ENCODE data around the gene DENND1A.
"Not testable (repeated sequence)": the region's sequence is repeated elsewhere in the genome, so short reads cannot be mapped to it uniquely, and the experiment has no call there.

DENND1A gene

GRCh38 chr9:123893831-123894460 lies 36.0 kb downstream of the DENND1A start:
- DNase-seq (ENCODE audit: low read depth): peak; percentile 23
- H3K4me3 ChIP-seq (ENCODE audit: low read length): no peak overlapping the region
- TF ChIP-seq, protein P1, sequence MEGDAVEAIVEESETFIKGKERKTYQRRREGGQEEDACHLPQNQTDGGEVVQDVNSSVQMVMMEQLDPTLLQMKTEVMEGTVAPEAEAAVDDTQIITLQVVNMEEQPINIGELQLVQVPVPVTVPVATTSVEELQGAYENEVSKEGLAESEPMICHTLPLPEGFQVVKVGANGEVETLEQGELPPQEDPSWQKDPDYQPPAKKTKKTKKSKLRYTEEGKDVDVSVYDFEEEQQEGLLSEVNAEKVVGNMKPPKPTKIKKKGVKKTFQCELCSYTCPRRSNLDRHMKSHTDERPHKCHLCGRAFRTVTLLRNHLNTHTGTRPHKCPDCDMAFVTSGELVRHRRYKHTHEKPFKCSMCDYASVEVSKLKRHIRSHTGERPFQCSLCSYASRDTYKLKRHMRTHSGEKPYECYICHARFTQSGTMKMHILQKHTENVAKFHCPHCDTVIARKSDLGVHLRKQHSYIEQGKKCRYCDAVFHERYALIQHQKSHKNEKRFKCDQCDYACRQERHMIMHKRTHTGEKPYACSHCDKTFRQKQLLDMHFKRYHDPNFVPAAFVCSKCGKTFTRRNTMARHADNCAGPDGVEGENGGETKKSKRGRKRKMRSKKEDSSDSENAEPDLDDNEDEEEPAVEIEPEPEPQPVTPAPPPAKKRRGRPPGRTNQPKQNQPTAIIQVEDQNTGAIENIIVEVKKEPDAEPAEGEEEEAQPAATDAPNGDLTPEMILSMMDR (IDR thresholded peaks at IDR 0.05; ENCODE audit: insufficient read depth, low read depth, low read length, missing control alignments): no peak

DNA sequence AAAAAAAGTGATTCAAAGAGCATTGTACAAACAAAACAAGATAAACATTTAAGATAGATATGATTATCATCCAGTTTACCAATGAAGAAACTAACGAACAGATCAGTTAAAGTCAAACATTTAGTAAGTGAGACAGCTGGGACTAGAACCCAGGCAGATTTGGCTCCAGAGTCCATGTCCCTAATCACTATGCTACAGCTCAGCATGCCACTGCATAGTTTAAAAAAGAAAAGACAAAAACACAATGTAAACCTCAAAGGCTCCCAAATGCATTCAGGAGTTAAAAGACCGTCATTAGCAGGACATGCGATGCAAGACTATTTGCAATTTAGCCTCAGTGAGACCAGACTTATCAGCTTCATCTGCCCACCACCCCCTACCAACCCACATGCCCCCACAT lies 36.8 kb downstream of the DENND1A start:
- TF ChIP-seq, protein P1 (IDR thresholded peaks at IDR 0.05; ENCODE audit: insufficient read depth, low read depth, low read length, missing control alignments): no peak
- no peak for DNase-seq (ENCODE audit: low read depth)
- H3K4me3 ChIP-seq (ENCODE audit: low read length): no peak overlapping the region

- no peak for DNase-seq (ENCODE audit: low read depth)
- H3K4me3 ChIP-seq (ENCODE audit: low read length): no peak overlapping the region
- TF ChIP-seq, protein P1 (IDR thresholded peaks at IDR 0.05; ENCODE audit: insufficient read depth, low read depth, low read length, missing control alignments): no peak
These were observed 42.1 kb downstream of the DENND1A start for GRCh38 chr9:123887837-123888236.

DNA sequence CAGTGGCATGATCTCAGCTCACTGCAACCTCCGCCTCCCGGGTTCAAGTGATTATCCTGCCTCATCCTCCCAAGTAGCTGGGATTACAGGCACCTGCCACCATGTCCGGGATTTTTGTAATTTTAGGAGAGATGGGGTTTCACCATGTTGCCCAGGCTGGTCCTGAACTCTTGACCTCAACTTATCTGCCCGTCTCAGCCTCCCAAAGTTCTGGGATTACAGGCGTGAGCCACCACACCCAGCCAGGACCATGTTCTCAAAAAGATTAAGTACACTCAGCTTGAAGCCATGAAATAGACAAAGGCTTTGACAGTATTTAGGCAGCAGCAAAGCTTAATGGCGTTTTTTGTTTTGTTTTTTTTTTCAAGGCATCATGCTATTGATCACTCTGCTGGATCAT lies 44.1 kb downstream of the DENND1A start:
- not testable (repeated sequence) for H3K4me3 ChIP-seq (ENCODE audit: low read length)

GRCh38 chr9:123883634-123884033 lies 46.3 kb downstream of the DENND1A start:
- H3K4me3 ChIP-seq (ENCODE audit: low read length): no peak overlapping the region
- TF ChIP-seq, protein P1 (IDR thresholded peaks at IDR 0.05; ENCODE audit: insufficient read depth, low read depth, low read length, missing control alignments): no peak
- DNase-seq (ENCODE audit: low read depth): peak; percentile 18

More for the DNA sequence above, 44.1 kb downstream of the DENND1A start:
- not testable (repeated sequence) for DNase-seq (ENCODE audit: low read depth)

- H3K4me3 ChIP-seq (ENCODE audit: low read length): no peak overlapping the region
- DNase-seq (ENCODE audit: low read depth): no peak
- TF ChIP-seq, protein P1 (IDR thresholded peaks at IDR 0.05; ENCODE audit: insufficient read depth, low read depth, low read length, missing control alignments): no peak
These were observed 48.3 kb downstream of the DENND1A start for GRCh38 chr9:123881604-123882003.

- H3K4me3 ChIP-seq (ENCODE audit: low read length): no peak overlapping the region
- DNase-seq (ENCODE audit: low read depth): peak; percentile 8
- TF ChIP-seq, protein P1 (IDR thresholded peaks at IDR 0.05; ENCODE audit: insufficient read depth, low read depth, low read length, missing control alignments): no peak
These were observed 49.5 kb downstream of the DENND1A start for GRCh38 chr9:123880420-123880819.
